HG02884 (cell line): ENCODE data around the gene NCR3LG1.

ENCODE experiments used
- ATAC-seq: cut with Tn5 transposase; IDR thresholded peaks from one replicate; pipeline ENCODE4 v1.9.1; 2021; ENCODE audit warnings: mild to moderate bottlenecking, moderate library complexity; ENCODE audit not compliant: unreplicated experiment

The NCR3LG1 gene

GRCh38 chr11:17369684-17370243 lies 18.2 kb downstream of the NCR3LG1 start:
- ATAC-seq, result no peak

GRCh38 chr11:17371614-17372013 lies 20.0 kb downstream of the NCR3LG1 start:
- ATAC-seq, result no peak

GRCh38 chr11:17375547-17375946 lies 23.9 kb downstream of the NCR3LG1 start:
- no peak for ATAC-seq

- ATAC-seq, result no peak
These were observed 24.9 kb downstream of the NCR3LG1 start for GRCh38 chr11:17376493-17376892.

- ATAC-seq, result no peak
These were observed 27.1 kb downstream of the NCR3LG1 start for GRCh38 chr11:17378655-17379054.

- no peak for ATAC-seq
These were observed 28.0 kb downstream of the NCR3LG1 start for GRCh38 chr11:17379383-17380180.

- ATAC-seq, result no peak
These were observed 29.6 kb downstream of the NCR3LG1 start for GRCh38 chr11:17381156-17381555.

- ATAC-seq, result no peak
These were observed 30.6 kb downstream of the NCR3LG1 start for GRCh38 chr11:17382046-17382728.

GRCh38 chr11:17383461-17383860 lies 31.9 kb downstream of the NCR3LG1 start:
- ATAC-seq, result no peak

- ATAC-seq, result no peak
These were observed 32.5 kb downstream of the NCR3LG1 start for GRCh38 chr11:17384002-17384511.

- no peak for ATAC-seq
These were observed 33.9 kb downstream of the NCR3LG1 start for GRCh38 chr11:17385492-17385891.

GRCh38 chr11:17385926-17386325 lies 34.3 kb downstream of the NCR3LG1 start:
- ATAC-seq, result no peak

- ATAC-seq, result peak; percentile 69
These were observed 34.9 kb downstream of the NCR3LG1 start for GRCh38 chr11:17386331-17387084.

GRCh38 chr11:17387254-17387653 lies 35.7 kb downstream of the NCR3LG1 start:
- no peak for ATAC-seq

GRCh38 chr11:17387811-17388210 lies 36.2 kb downstream of the NCR3LG1 start:
- no peak for ATAC-seq

- ATAC-seq, result peak; percentile 29
These were observed 37.1 kb downstream of the NCR3LG1 start, which contains the start of gene KCNJ11 for GRCh38 chr11:17388609-17389210. KCNJ11 (minus strand) TSS chr11:17388659; CDS start chr11:17388091, 568 bp downstream.

- peak; percentile 54 for ATAC-seq
These were observed 37.8 kb downstream of the NCR3LG1 start for GRCh38 chr11:17389211-17389956.

- no peak for ATAC-seq
These were observed 38.5 kb downstream of the NCR3LG1 start for GRCh38 chr11:17389957-17390649.
